GM18517 (cell line): Measurements from ENCODE around the gene HLA-E.

Experiments
- ATAC-seq: cut with Tn5 transposase; IDR thresholded peaks from one replicate; pipeline ENCODE4 v1.9.1; 2021; ENCODE audit warnings: mild to moderate bottlenecking, moderate library complexity; ENCODE audit not compliant: unreplicated experiment

HLA-E gene

GRCh38 chr6:30533460-30534294 is 44.4 kb downstream of the HLA-E start:
- ATAC-seq = no peak

- ATAC-seq = no peak
Measured at GRCh38 chr6:30537931-30538330, 48.6 kb downstream of the HLA-E start.

GRCh38 chr6:30541515-30542403 is 52.5 kb downstream of the HLA-E start:
- ATAC-seq = no peak

- no peak for ATAC-seq
Measured at GRCh38 chr6:30542404-30542725, 53.1 kb downstream of the HLA-E start.

GRCh38 chr6:30542915-30543314 is 53.6 kb downstream of the HLA-E start:
- ATAC-seq = no peak
